HepG2 (cell line): Measurements from ENCODE around the gene UBAC2. TPM values are rescaled to one million over a fixed set of nuclear protein-coding genes. Genes with fewer than 3 reads are reported as not detected.

Source experiments
- ATAC-seq: fragments of 200-7000 bp; cut with Tn5 transposase; 3 replicates; pipeline ENCODE4 v1.9.1; 2020; ENCODE audit warnings: mild to moderate bottlenecking, moderate library complexity
- BruUV-seq: library from RNA; stranded (reverse); fragments of 400-500 nt; replicated peaks from 2 replicates; lab custom pipeline; 2021; lab: Mats Ljungman, UMichigan
- CTCF ChIA-PET: fragments of 300-600 bp; formaldehyde crosslinking; extraction: SDS; loops from one replicate; lab custom pipeline; 2021; ENCODE audit warnings: low total read pairs, inconsistent platforms, low intra/inter-chr PET ratio; lab: Yijun Ruan, JAX
- POLR2A ChIA-PET: fragments of 350-600 bp; sonication (Branson Sonifier 250); formaldehyde crosslinking; loops from one replicate; lab custom pipeline; 2020; ENCODE audit warnings: antibody characterized with exemption, inconsistent platforms; lab: Yijun Ruan, JAX
- DNase-seq: peaks from one replicate; pipeline ENCODE4 v3.0.0-alpha.2; 2015; ENCODE audit warnings: low spot score
- FAIRE-seq: peaks from 3 replicates; lab custom pipeline; 2011; peaks lifted over from hg19 to GRCh38; lab: Jason Lieb, UNC
- H2AFZ ChIP-seq: one replicate; pipeline ENCODE4 v1.6.1; 2011; ENCODE audit warnings: low read length, inconsistent platforms
- H3K27ac ChIP-seq: fragments of 300-600 bp; 3 replicates; pipeline ENCODE4 v1.8.0; 2011; ENCODE audit warnings: mixed run types, mild to moderate bottlenecking, mixed read lengths, low read length, inconsistent platforms; ENCODE audit not compliant: insufficient read depth; ENCODE audit errors: extremely low read length
- H3K27me3 ChIP-seq, 2 experiments: fragments of 200-600 bp in 1 of 2; 2 replicates in 1 of 2; 3 replicates in 1 of 2; pipeline versions ENCODE4 v1.6.0 to v1.8.0; 2011; ENCODE audit warnings: low read length in 2 of 2, mild to moderate bottlenecking in 2 of 2, moderate library complexity in 2 of 2, inconsistent platforms in 1 of 2; ENCODE audit not compliant: insufficient read depth in 2 of 2, control insufficient read depth in 1 of 2
- H3K36me3 ChIP-seq, 2 experiments: fragments of 200-600 bp in 1 of 2; replicated peaks in 1 of 2; 2 replicates in 1 of 2; 3 replicates in 1 of 2; pipeline versions ENCODE4 v1.5.1 to v1.8.0; 2011; ENCODE audit warnings: low read length in 2 of 2, inconsistent platforms in 1 of 2; ENCODE audit not compliant: insufficient read depth in 2 of 2, control insufficient read depth in 1 of 2
- H3K4me1 ChIP-seq: 2 replicates; pipeline ENCODE4 v1.5.1; 2012; ENCODE audit warnings: low read length, inconsistent platforms; ENCODE audit not compliant: insufficient read depth
- H3K4me2 ChIP-seq: 2 replicates; pipeline ENCODE4 v1.6.0; 2011; ENCODE audit warnings: low read depth, low read length, inconsistent platforms
- H3K4me3 ChIP-seq, 3 experiments: fragments of 200-600 bp in 1 of 3; sonication (generic), shearing (Covaris generic) in 1 of 3; replicated peaks in 1 of 3; 2 replicates each; pipeline ENCODE4 v1.5.1; 2011 to 2016; ENCODE audit warnings: low read length in 3 of 3, inconsistent platforms in 2 of 3, low read depth in 2 of 3, mild to moderate bottlenecking in 2 of 3, control low read depth in 1 of 3, mixed read lengths in 1 of 3; ENCODE audit not compliant: insufficient read depth in 1 of 3
- H3K79me2 ChIP-seq: one replicate; pipeline ENCODE4 v1.6.1; 2011; ENCODE audit warnings: low read length, inconsistent platforms; ENCODE audit not compliant: insufficient read depth
- H3K9ac ChIP-seq: 2 replicates; pipeline ENCODE4 v1.6.0; 2011; ENCODE audit warnings: mild to moderate bottlenecking, low read depth, low read length, inconsistent platforms; ENCODE audit not compliant: insufficient read depth
- H3K9me3 ChIP-seq: 2 replicates; pipeline ENCODE4 v1.5.1; 2012; ENCODE audit warnings: mild to moderate bottlenecking, low read length
- H4K20me1 ChIP-seq: 2 replicates; pipeline ENCODE4 v1.6.0; 2011; ENCODE audit warnings: inconsistent platforms, mild to moderate bottlenecking, low read length, moderate library complexity; ENCODE audit not compliant: insufficient read depth
- LCORL ChIP-seq, 2 experiments: fragments of 450-650 bp in 1 of 2; sonication (generic) in 1 of 2; formaldehyde crosslinking in 1 of 2; IDR thresholded peaks; 2 replicates each; pipeline versions ENCODE4 v1.5.0 to v1.6.1; 2017 to 2020; ENCODE audit warnings: antibody characterized with exemption in 1 of 2, missing genetic modification reagents in 1 of 2
- ZNF44 ChIP-seq: sonication (generic); formaldehyde crosslinking; IDR thresholded peaks from 2 replicates; pipeline ENCODE4 v1.5.1; 2020; ENCODE audit warnings: mild to moderate bottlenecking, missing genetic modification reagents
- ZNF510 ChIP-seq: sonication (generic); formaldehyde crosslinking; IDR thresholded peaks from 2 replicates; pipeline ENCODE4 v1.4.0; 2020; ENCODE audit warnings: low read depth, mild to moderate bottlenecking, missing genetic modification reagents
- ZNF672 ChIP-seq: sonication (generic); formaldehyde crosslinking; IDR thresholded peaks from 2 replicates; pipeline ENCODE4 v1.8.1; 2022; ENCODE audit warnings: missing genetic modification reagents
- WGBS: methylation state at CpG from one replicate; pipeline ENCODE4 v1.1.6; 2017; ENCODE audit warnings: low lambda C conversion rate; 5-methylcytosine and 5-hydroxymethylcytosine counted together
- in situ Hi-C: cut with HindIII; loops from 2 replicates; pipeline ENCODE4 v1.10.0; 2017; ENCODE audit warnings: low pct_unique_long_range_greater_than_20kb; ENCODE audit not compliant: extremely low pct_ligation_motif_present
- intact Hi-C: fragments of 100-400 bp; cut with micrococcal nuclease; formaldehyde crosslinking; loops from one replicate; pipeline ENCODE4 v1.10.0; 2022; ENCODE audit not compliant: unreplicated experiment
- polyA plus RNA-seq, 8 experiments: library from polyadenylated mRNA; depleted of rRNA in 3 of 8; stranded (reverse) in 7 of 8; unstranded in 1 of 8; fragments of >200 nt; fragmentation: Illumina TruSeq in 4 of 8; extraction: Trizol in 4 of 8; gene quantifications; 2 replicates each; pipeline versions ENCODE4 v1.2.1 to v1.2.3, GENCODE V29; 2011 to 2016; ENCODE audit warnings: low read depth in 4 of 8, missing spikeins in 1 of 8, mixed read lengths in 1 of 8; ENCODE audit not compliant: insufficient read depth in 1 of 8
- total RNA-seq, 5 experiments: library from RNA; depleted of rRNA; stranded (reverse); fragments of >200 nt; fragmentation: Illumina TruSeq; extraction: Trizol; gene quantifications; 2 replicates each; pipeline ENCODE4 v1.2.3, GENCODE V29; 2016; ENCODE audit warnings: low read depth in 1 of 5
- TF ChIP-seq, protein P1 (sequence below): sonication (generic); formaldehyde crosslinking; IDR thresholded peaks from 2 replicates; pipeline ENCODE4 v1.4.0; 2020; ENCODE audit warnings: missing genetic modification reagents, borderline replicate concordance
- TF ChIP-seq, protein P2 (sequence below): sonication (generic); formaldehyde crosslinking; IDR thresholded peaks from 2 replicates; pipeline ENCODE4 v1.4.0; 2020; ENCODE audit warnings: mild to moderate bottlenecking, missing genetic modification reagents
- TF ChIP-seq, protein P3 (sequence below): IDR thresholded peaks from 2 replicates; pipeline ENCODE4 v1.6.1; 2016; ENCODE audit warnings: low read depth, control low read depth
- TF ChIP-seq, protein P4 (sequence below): sonication (generic); formaldehyde crosslinking; IDR thresholded peaks from 2 replicates; pipeline ENCODE4 v1.5.1; 2020; ENCODE audit warnings: missing genetic modification reagents, mild to moderate bottlenecking, borderline replicate concordance

UBAC2 gene
- total and polyA plus RNA-seq, 2 of the 13 experiments (the other 11 are each of a cell fraction or from before 2014, with no cell fraction given): 61.3 to 80.8 TPM

DNA sequence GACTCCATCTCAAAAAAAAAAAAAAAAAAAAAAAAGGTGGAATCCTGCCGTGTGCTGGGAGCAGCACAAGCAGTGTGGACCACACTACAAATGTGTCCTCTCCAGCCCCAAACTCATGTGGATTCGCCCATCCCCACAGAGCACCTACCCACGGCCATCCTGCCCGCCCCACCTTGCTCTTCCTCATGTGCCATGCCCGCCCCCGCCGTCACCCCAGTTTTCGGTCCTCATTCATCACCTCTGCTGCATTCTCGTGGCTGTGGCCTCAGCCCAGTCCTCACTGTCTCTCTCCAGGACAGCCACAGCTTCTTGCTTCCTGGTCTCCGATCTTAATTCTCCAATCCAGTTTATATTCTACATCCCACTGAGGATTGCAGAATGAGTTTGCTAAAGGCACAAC, 220.6 kb downstream of the UBAC2 start:
- intact Hi-C loops (no loop called here), in situ Hi-C loops (no loop called here)
- ATAC-seq (no peak), DNase-seq (no peak), FAIRE-seq (no peak)
- H3K4me3 ChIP-seq: no peak overlapping the region
- H3K4me1 ChIP-seq: no peaks in the 10 kb centered on the region
- H3K4me2 ChIP-seq: no peak overlapping the region
- H4K20me1 ChIP-seq: no peaks in the 10 kb centered on the region
- no peaks in the 10 kb centered on the region for H3K79me2 ChIP-seq
- 33% methylated on average over 10 of the region's 10 CpGs for WGBS
- no peak overlapping the region for H2AFZ ChIP-seq
- no peak overlapping the region for H3K27ac ChIP-seq
- ChIA-PET CTCF (no interaction called here), POLR2A (no interaction called here)
- no peaks in the 10 kb centered on the region for H3K9me3 ChIP-seq
- H3K27me3 ChIP-seq: peaks cover 2 to 48% of the 10 kb centered on the region in 2 experiments; a peak in 3 of 5 replicates
- no peaks in the 10 kb centered on the region for H3K36me3 ChIP-seq
- TF ChIP-seq, protein P1, sequence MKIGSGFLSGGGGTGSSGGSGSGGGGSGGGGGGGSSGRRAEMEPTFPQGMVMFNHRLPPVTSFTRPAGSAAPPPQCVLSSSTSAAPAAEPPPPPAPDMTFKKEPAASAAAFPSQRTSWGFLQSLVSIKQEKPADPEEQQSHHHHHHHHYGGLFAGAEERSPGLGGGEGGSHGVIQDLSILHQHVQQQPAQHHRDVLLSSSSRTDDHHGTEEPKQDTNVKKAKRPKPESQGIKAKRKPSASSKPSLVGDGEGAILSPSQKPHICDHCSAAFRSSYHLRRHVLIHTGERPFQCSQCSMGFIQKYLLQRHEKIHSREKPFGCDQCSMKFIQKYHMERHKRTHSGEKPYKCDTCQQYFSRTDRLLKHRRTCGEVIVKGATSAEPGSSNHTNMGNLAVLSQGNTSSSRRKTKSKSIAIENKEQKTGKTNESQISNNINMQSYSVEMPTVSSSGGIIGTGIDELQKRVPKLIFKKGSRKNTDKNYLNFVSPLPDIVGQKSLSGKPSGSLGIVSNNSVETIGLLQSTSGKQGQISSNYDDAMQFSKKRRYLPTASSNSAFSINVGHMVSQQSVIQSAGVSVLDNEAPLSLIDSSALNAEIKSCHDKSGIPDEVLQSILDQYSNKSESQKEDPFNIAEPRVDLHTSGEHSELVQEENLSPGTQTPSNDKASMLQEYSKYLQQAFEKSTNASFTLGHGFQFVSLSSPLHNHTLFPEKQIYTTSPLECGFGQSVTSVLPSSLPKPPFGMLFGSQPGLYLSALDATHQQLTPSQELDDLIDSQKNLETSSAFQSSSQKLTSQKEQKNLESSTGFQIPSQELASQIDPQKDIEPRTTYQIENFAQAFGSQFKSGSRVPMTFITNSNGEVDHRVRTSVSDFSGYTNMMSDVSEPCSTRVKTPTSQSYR (CRISPR knock-in tag): no peak
- no peak for TF ChIP-seq ZNF672
- TF ChIP-seq, protein P2, sequence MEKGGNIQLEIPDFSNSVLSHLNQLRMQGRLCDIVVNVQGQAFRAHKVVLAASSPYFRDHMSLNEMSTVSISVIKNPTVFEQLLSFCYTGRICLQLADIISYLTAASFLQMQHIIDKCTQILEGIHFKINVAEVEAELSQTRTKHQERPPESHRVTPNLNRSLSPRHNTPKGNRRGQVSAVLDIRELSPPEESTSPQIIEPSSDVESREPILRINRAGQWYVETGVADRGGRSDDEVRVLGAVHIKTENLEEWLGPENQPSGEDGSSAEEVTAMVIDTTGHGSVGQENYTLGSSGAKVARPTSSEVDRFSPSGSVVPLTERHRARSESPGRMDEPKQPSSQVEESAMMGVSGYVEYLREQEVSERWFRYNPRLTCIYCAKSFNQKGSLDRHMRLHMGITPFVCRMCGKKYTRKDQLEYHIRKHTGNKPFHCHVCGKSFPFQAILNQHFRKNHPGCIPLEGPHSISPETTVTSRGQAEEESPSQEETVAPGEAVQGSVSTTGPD: no peak
- no peak for TF ChIP-seq ZNF44 (CRISPR knock-in tag)
- TF ChIP-seq, protein P3, sequence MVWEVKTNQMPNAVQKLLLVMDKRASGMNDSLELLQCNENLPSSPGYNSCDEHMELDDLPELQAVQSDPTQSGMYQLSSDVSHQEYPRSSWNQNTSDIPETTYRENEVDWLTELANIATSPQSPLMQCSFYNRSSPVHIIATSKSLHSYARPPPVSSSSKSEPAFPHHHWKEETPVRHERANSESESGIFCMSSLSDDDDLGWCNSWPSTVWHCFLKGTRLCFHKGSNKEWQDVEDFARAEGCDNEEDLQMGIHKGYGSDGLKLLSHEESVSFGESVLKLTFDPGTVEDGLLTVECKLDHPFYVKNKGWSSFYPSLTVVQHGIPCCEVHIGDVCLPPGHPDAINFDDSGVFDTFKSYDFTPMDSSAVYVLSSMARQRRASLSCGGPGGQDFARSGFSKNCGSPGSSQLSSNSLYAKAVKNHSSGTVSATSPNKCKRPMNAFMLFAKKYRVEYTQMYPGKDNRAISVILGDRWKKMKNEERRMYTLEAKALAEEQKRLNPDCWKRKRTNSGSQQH (CRISPR knock-in tag): no peak
- TF ChIP-seq ZNF510: no peak
- TF ChIP-seq, protein P4, sequence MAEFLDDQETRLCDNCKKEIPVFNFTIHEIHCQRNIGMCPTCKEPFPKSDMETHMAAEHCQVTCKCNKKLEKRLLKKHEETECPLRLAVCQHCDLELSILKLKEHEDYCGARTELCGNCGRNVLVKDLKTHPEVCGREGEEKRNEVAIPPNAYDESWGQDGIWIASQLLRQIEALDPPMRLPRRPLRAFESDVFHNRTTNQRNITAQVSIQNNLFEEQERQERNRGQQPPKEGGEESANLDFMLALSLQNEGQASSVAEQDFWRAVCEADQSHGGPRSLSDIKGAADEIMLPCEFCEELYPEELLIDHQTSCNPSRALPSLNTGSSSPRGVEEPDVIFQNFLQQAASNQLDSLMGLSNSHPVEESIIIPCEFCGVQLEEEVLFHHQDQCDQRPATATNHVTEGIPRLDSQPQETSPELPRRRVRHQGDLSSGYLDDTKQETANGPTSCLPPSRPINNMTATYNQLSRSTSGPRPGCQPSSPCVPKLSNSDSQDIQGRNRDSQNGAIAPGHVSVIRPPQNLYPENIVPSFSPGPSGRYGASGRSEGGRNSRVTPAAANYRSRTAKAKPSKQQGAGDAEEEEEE: no peak
- no peak for TF ChIP-seq LCORL (IDR thresholded peaks at IDR 0.05)
- no peak for TF ChIP-seq LCORL (CRISPR knock-in tag; IDR thresholded peaks at IDR 0.05)
- H3K9ac ChIP-seq: no peak overlapping the region
- BruUV-seq: no TSS peak
